Amniotic epithelial cell (primary cell): Measurements from ENCODE around the gene RBM4.
"Not testable (repeated sequence)": the region's sequence is repeated elsewhere in the genome, so short reads cannot be mapped to it uniquely, and the experiment has no call there.

Experiments
- DNase-seq: peaks from one replicate; pipeline ENCODE4 v3.0.0-alpha.2; 2010; ENCODE audit warnings: low read depth

The RBM4 gene

DNA sequence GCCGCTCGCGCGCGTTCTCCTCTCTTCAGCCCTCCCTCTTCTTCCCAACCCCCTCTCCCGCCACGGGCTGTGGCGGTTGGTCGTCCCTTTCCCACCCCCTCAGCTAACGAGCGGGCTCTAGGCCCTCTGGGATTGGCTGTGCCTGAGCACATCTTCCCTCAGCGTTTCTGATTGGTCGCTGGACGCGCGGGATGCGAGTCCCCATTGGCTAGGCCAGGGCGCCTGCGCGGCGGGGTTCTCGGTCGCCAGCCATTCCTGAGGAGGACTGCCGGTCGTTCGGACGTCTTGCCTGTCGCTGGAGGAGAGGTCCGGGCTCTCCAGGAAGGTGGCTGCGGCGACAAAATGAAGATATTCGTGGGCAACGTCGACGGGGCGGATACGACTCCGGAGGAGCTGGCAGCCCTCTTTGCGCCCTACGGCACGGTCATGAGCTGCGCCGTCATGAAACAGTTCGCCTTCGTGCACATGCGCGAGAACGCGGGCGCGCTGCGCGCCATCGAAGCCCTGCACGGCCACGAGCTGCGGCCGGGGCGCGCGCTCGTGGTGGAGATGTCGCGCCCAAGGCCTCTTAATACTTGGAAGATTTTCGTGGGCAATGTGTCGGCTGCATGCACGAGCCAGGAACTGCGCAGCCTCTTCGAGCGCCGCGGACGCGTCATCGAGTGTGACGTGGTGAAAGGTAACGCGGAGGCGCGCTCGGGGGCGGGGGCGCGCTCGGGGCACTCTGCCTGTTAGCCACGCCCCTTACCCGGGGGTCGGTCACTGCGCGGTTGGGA is 21.9 kb upstream of the RBM4 start, which contains the start of gene RBM14:
TSS of gene RBM14 (plus strand) at position 252 of the 776 bp plus-strand sequence. CDS start at position 343, 91 bp downstream.
- DNase-seq = peak; percentile 99

DNA sequence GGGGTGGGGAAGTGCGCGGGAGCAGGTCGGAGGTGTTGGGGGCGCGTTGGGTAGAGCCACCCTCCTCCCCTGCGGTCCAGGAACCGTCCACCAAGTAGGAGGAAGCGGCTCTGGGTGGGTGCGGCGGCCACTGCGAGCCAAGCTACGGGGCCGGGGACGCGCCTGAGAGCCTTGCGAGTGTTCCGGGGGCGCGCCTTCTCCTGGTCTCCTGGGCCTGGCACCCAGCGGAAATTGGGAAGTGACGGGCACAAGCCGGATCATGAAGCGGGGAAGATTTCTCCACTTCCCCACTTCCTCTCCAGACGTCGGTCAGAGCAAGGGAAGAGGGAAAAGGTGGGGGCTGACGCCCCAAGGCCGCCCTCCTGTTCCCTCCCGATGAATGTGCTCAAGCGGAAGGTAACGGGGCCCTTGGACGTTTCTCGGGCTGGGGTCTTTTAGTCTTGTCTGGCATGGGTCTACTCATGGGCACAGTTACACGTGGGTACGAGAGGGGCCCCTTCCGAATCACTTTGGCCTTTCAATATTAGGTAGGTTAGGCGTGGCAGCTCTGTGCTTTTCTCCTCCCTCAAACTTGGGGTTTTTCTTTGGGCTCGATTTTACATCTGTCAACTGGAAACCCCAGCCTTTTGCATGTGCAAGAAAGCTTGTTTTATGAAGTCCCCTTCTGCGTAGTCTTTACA is 21.2 kb upstream of the RBM4 start:
- DNase-seq = peak; percentile 41

DNA sequence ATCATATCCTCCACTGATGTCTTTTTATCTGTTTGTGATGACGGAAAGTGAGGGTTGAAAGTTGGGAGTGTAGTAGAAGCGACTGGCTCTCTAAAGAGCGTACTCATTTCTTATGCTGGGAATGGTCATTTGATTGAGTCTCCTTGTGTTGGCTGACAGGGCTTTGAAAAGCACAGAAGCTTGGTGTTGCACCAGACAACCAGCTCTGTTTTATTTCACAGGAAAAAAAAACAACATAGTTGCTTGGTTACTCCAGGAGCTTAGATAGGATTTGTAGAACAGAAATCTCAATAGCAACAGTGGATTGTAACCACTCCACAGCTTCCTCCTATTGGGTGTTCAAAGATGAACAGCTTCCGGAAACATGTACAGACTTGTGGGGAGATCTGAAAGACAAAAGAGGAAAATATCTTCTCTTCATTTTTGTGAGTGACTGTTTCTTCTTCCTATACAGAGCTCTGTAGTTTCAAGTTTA is 19.4 kb upstream of the RBM4 start:
- DNase-seq = peak; percentile 98

DNA sequence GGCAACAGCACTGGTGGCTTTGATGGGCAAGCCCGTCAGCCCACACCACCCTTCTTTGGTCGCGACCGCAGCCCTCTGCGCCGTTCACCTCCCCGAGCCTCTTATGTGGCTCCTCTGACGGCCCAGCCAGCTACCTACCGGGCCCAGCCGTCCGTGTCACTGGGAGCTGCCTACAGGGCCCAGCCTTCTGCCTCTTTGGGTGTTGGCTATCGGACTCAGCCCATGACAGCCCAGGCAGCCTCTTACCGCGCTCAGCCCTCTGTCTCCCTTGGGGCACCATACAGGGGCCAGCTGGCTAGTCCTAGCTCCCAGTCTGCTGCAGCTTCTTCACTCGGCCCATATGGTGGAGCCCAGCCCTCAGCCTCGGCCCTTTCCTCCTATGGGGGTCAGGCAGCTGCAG is 14.1 kb upstream of the RBM4 start:
- DNase-seq = no peak

DNA sequence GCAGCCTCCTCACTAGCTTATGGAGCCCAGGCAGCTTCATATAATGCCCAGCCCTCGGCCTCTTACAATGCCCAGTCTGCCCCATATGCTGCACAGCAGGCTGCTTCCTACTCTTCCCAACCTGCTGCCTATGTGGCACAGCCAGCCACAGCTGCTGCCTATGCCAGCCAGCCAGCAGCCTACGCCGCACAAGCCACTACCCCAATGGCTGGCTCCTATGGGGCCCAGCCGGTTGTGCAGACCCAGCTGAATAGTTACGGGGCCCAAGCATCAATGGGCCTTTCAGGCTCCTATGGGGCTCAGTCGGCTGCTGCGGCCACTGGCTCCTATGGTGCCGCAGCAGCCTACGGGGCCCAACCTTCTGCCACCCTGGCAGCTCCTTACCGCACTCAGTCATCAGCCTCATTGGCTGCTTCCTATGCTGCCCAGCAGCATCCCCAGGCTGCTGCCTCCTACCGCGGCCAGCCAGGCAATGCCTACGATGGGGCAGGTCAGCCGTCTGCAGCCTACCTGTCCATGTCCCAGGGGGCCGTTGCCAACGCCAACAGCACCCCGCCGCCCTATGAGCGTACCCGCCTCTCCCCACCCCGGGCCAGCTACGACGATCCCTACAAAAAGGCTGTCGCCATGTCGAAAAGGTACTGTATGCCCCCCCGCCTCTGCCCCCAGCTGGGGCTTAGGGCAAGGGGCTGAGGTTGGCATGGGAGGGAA is 13.3 kb upstream of the RBM4 start:
- DNase-seq = no peak

DNA sequence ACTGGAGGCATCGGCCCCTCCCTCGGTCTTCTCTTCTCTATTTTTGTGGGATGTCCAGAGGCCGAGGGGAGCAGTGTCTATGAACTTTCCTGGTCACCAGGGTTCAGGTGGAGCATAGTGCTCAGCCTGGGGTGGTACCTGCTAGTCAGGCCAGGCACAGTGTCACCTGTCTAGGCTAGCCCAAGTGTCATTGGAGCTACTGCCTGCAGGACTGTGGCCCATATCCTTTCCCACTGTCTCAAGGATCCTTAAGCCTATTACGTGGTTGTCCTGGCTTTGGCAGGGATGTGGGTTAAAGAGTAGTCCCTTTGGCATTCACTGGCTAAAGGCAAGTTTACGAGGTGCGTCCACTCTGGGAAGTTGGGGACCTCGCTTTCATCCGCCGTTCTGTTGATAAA is 12.8 kb upstream of the RBM4 start:
- DNase-seq = no peak

DNA sequence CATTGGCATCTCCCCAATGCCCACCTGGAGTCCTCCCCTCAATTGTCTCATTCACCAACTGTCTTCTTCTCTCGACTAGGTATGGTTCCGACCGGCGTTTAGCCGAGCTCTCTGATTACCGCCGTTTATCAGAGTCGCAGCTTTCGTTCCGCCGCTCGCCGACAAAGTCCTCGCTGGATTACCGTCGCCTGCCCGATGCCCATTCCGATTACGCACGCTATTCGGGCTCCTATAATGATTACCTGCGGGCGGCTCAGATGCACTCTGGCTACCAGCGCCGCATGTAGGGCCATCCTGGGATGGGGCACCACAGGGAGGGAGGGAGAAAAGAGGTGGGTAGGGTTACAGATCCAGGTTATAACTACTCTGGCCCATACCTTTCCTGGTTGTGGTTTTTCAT is 12.1 kb upstream of the RBM4 start:
- no peak for DNase-seq

DNA sequence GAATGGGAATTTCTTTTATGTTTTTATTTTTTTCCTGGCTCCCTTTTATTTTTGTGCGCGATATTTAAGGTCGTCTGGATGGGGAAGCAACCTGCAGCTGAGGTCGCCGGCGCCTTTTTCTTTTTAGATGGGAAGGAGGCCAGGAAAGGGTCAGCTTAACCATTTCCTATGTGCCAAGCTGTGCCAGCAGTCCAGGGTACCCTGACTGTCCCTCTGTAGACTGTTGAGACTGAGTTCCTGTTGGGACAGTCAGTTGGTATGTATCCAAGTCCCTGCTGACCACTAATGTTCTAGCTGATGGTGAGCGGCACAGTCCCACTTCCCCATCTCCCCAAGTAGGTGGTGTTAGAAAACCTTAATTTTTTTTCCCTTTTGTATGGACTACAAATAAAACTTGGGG is 11.6 kb upstream of the RBM4 start:
- no peak for DNase-seq

DNA sequence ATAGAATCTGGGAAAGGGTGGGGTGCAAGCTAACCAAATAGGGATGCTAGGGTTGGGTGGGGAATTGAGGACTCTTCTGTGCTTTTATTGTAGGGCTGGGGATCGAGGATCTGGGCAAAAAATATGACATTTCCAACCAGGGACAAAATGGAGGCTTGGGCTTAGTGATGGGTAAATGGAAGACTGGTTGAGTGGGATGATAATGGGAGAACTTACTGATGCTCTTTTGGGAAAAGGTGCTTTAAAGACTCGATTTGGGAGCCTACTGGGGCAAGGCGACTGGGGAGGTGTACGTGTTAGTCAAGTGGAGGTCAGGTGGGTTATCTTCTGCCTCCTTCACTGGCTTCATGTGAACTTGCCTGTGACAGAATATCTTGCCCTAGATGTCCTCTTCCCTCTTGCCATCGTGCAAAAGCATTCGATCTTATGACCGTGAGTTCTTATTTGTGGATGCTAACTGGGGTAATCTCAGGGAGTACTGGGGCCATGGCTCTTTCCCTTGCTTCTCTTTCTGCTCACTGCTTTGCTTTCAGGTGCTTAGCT is 10.4 kb upstream of the RBM4 start:
- DNase-seq = no peak

DNA sequence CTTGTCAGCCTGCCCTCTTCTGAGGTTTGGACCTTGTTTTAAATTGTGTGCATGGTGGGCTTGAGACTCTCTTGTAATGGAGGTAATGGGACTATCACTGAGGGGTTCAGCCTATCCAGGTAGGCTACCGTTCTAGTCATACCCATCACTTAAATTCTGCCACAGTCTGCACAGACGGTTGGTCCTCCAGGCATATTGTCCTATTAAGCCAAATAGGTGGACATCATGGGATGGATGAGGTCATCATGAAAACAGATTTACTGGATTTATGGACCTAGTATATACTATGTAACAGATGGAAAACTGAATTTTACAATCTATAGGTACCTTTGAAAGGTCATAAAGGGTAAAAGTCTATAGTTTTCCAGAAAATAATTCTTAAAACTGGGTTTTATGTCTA is 9.1 kb upstream of the RBM4 start:
- DNase-seq = no peak

DNA sequence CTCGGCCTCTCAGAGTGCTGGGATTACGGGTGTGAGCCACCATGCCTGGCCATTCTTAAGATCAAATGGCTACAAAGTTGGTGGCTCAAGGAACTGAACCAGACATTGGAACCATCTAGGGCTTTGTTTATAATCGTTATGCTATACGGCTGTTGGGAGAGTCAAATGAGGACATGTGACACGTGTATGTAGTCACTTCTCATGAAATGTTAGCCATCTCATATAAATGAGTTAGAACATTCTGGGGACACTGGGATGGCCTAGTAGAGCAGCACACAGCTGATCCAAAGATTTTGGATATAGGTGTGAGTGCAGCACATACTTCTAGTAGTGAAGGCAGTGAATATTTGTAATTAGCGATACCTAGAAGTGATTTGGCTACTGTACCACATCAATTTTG is 6.6 kb upstream of the RBM4 start:
- no peak for DNase-seq

DNA sequence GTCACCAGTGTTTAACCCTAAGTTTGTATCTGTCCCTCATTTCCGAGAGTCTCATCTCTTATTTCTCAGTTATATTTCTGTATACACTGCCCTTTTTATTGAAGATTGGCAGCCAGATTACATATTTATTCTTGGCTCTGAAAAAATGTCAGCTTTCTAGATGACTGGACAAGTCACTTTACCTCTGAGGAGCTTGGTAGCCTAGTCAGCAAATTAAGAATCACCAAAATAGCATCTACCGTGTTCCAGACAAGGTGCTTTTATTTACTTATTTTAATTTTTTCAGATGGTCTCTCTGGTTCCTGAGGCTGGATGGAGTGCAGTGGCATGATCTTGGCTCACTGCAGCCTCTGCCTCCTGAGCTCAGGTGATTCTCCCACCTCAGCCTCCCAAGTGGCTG is 5.6 kb upstream of the RBM4 start:
- no peak for DNase-seq

DNA sequence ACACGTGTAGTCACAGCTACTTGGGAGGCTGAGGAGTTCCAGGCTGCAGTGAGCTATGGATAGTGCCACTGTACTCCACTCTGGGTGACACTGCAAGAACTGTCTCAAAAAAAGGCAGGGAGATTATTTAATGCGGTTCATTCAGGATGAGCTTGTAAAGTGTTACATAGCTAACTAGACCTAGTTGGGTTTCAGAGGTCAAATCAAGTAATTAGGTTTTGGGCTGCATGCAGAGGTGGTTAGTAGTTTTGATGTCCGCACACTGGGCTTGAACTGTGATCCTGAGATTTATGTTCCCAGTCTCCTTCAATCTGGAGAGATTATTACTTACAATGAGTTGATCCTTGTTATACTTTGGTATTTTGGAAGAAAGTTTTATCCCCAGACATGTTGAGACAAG is 2.1 kb upstream of the RBM4 start:
- no peak for DNase-seq

DNA sequence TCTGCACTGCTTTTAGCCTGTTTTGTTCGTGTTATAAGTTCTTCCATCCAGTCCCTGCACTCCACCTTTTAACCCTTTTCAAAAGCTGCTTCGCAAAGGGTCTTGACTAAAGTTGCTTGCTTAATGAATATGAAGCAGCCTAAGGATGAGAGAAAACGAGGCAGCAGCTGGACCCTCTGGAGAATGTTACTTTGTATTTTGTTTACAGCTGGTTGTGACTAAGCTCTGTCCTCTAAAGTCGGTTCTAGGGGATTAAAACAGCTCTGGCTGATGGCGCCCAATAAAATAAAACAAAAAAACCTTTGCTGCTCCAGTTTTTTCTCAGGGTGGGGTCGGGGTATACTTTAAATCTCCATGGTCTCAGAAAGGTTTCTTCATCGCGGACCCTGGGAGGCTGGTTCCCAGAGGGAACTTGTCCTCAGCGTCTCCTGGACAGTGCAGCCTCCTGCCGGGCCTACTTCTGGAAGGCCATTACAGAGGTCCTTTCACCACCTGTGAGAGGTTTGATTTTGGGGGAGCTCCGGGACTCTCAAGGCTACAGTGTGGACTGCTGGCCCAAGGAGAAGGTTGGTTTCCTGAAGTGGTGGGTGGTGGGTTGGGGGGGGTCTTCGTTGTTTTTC is 836 bp upstream of the RBM4 start:
- DNase-seq = no peak

DNA sequence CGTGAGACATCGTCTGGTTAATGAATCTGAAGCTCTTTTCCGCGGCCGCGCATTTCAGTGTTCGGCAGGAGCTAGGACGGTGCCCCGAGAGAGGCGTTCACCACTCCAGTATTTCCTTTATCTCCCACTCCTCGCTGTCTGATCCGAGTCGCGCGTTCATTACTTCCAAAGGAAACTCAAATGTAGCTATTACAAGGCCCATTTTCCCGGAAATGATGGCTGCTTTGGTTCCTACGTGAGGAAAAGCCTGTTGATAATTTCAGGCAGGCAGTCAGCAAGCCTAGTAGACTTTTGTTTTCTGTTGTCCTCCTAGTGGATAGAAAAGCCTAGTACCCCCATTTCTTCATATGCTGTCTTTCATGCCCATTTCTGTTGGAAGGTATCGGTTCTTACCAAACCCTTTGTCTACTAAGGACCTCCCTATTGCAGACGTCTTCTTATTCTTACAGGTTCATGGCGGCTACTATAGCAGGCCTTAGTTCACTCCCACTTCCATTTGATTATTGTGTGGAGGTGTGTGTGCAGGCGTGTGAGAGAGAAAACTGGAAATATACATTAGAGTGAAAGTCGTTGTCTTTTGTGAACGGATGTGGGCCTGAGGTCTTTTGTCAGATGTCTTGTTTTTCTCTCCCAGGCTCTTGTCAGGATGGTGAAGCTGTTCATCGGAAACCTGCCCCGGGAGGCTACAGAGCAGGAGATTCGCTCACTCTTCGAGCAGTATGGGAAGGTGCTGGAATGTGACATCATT is 737 bp downstream of the RBM4 start:
- DNase-seq = peak; percentile 43

DNA sequence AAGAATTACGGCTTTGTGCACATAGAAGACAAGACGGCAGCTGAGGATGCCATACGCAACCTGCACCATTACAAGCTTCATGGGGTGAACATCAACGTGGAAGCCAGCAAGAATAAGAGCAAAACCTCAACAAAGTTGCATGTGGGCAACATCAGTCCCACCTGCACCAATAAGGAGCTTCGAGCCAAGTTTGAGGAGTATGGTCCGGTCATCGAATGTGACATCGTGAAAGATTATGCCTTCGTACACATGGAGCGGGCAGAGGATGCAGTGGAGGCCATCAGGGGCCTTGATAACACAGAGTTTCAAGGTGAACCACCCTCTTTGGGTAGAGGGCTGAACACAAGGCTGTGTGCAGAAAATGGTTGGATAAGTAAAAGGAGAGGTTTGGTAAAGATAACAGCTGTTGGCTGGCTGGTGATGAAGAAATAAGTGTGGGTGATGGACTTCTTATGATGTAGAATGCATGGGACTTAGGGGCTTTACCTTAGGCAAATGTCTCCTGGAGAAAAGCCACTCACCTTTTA is 1.4 kb downstream of the RBM4 start:
- DNase-seq = not testable (repeated sequence)

DNA sequence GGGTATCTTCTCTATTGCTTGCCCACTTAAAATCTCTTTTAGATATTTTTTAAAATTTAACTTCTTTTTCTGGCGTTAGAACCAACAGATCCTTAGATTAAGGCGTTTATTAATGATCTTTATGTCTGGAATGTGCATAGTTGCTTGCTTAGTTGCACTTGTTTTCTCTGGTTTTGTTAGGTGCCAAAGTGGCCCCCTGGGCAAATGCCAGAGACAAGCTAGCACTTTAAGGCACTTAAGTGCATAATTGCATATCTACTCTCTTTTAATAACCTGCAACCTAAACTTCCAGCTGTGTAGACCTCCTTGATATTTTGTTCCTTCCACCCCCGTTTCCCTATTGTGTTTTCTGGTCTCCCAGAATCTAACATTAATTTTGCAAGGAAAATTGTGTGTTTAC is 3.3 kb downstream of the RBM4 start:
- peak; percentile 25 for DNase-seq

DNA sequence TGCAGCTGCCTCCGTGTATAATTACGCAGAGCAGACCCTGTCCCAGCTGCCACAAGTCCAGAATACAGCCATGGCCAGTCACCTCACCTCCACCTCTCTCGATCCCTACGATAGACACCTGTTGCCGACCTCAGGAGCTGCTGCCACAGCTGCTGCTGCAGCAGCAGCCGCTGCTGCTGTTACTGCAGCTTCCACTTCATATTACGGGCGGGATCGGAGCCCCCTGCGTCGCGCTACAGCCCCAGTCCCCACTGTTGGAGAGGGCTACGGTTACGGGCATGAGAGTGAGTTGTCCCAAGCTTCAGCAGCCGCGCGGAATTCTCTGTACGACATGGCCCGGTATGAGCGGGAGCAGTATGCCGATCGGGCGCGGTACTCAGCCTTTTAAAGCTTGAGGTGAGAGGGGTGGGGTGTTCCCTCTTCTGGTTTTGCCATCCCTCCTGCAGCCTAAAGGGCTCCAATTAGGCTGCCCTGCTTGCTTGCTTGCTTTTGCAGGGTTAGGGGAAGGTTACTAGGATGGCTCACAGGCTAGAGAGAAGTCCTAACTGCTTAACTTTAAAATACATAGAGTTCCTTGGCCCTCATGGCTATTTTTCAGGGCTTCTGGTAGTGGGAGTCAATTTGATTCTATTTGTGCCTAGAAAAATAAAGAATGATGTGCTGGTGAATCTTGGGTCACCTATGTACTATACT is 5.4 kb downstream of the RBM4 start:
- DNase-seq = no peak

DNA sequence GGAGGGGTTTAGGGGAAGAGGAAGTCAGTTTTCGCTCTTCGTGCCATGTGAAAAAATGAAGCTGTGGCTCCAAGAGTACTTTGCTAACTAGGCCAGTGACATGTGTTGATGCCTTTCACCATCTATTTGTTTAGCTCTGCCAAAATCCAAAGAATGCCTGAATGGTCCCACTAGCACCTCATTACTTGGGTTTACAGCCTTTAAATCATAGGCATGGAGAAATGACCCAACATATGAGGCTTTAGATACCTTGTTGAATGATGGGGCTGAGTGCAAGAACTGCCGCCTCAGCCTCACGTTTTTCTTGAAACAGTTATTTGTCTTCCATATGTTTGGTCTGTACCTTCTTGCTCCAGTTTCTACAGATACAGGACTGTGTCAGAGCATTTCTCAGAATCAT is 8.3 kb downstream of the RBM4 start:
- DNase-seq = no peak

DNA sequence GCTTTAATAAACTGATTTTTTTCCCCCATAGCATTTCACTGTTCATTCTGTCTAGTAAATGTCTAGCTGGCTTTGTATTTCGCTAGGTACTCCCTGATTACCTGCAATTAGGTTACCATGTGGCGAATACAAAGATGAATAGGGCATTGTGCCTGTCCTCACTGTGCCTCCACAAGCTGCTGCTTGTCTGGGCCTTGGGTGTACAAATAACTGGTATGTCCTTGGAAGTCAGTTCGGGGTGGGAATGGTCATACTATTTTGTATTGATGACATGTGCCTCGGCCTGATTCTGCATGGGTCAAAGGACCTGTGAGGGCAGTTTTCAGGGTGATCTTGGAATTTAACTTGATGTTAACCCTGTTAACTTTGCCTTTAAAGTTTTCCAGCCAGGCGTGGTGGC is 11.4 kb downstream of the RBM4 start:
- no peak for DNase-seq

DNA sequence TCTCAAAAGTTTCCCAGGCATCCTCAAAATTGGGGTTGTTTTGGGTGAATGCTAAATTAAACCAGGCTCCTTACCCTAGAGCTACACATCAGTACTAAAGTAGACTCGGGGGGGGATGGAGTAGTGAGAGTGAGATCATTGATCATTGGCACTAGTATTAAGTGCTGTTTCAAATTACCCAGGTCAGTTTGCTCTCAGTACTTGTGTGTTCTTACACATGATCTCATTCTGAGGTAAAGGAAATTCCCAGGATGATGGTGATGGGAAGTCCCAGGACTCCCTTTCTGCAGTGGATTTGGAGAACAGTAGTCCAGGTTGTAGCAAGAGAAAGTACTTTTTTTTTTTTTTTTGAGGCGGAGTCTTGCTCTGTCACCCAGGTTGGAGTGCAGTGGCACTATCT is 12.5 kb downstream of the RBM4 start:
- peak; percentile 30 for DNase-seq
